Adrenal gland (tissue), 12 donors: Measurements from ENCODE around the gene ABAT. TPM values are rescaled to one million over a fixed set of nuclear protein-coding genes. Genes with fewer than 3 reads are reported as not detected.

ENCODE experiments used
- DNase-seq, 7 donors: peaks; one replicate each; pipeline ENCODE4 v3.0.0-alpha.2; 2019 to 2020
- H3K27ac ChIP-seq, 5 donors: fragments of 200-600 bp; sonication (generic) in 4 of 5; 1 replicate in 3 of 5; 2 replicates in 2 of 5; pipeline versions ENCODE4 v1.5.1 to v1.8.0; 2016 to 2020; ENCODE audit warnings: mild to moderate bottlenecking in 1 of 5
- H3K27me3 ChIP-seq: fragments of 200-600 bp; 2 replicates; pipeline ENCODE4 v1.8.0; 2021
- H3K36me3 ChIP-seq, 2 donors: fragments of 200-600 bp; replicated peaks in 1 of 2; 1 replicate in 1 of 2; 2 replicates in 1 of 2; pipeline versions ENCODE4 v1.5.1 to v1.8.0; 2018 to 2022
- H3K4me1 ChIP-seq, 2 donors: fragments of 200-600 bp; replicated peaks in 1 of 2; 1 replicate in 1 of 2; 2 replicates in 1 of 2; pipeline versions ENCODE4 v1.5.1 to v1.8.0; 2018 to 2021
- H3K4me3 ChIP-seq, 4 donors: fragments of 200-600 bp; sonication (generic) in 3 of 4; one replicate each; pipeline ENCODE4 v1.5.1; 2016 to 2018
- H3K9me3 ChIP-seq, 3 donors: fragments of 200-600 bp; sonication (generic) in 1 of 3; replicated peaks in 1 of 3; 1 replicate in 2 of 3; 2 replicates in 1 of 3; pipeline versions ENCODE4 v1.5.1 to v1.8.0; 2016 to 2021
- POLR2A ChIP-seq, 2 donors: fragments of 450-650 bp; IDR thresholded peaks; one replicate each; pipeline ENCODE4 v1.6.1; 2017; ENCODE audit warnings: antibody characterized with exemption in 2 of 2, mild to moderate bottlenecking in 2 of 2, moderate library complexity in 1 of 2
- WGBS, 4 donors: extraction: QIAGEN DNeasy Blood & Tissue Kit in 2 of 4; methylation state at CpG; one replicate each; pipeline versions ENCODE4 v1.1.5 to v1.1.7; 2013 to 2017; 5-methylcytosine and 5-hydroxymethylcytosine counted together
- intact Hi-C, 2 donors: fragments of 100-400 bp; cut with DNase I; formaldehyde crosslinking; loops; one replicate each; pipeline versions ENCODE4 v1.14.1 to v1.15.0; 2022 to 2023
- polyA plus RNA-seq, 3 donors: library from polyadenylated mRNA; stranded (reverse); fragments of 200-250 nt in 2 of 3; fragments of 350-450 nt in 1 of 3; fragmentation: Illumina TruSeq in 1 of 3; extraction: RNeasy Lipid Tissue Mini Kit (QIAGEN cat#74804) in 1 of 3; gene quantifications; one replicate each; pipeline ENCODE4 v1.2.3, GENCODE V29; 2013 to 2014
- total RNA-seq, 9 donors: library from RNA; depleted of rRNA in 4 of 9; stranded (reverse); fragments of >200 nt in 4 of 9; fragments of 120-200 nt in 1 of 9; fragmentation: NEBNext Ultra II Directional in 1 of 9; extraction: Animal tissue kit (Norgen Biotek cat#: 25700) in 1 of 9; gene quantifications; one replicate each; pipeline versions ENCODE4 v1.1.0 to v1.2.4, GENCODE V29; 2013 to 2023
- TF ChIP-seq, protein P1 (sequence below), 6 experiments: fragments of 450-650 bp in 4 of 6; fragments of 200-600 bp in 2 of 6; sonication (generic) in 1 of 6; IDR thresholded peaks; 1 replicate in 5 of 6; 2 replicates in 1 of 6; pipeline versions ENCODE4 v1.5.1 to v1.8.0; 2016 to 2021; ENCODE audit warnings: antibody characterized with exemption in 6 of 6, mild to moderate bottlenecking in 2 of 6, moderate library complexity in 1 of 6
- donor health status: healthy with polysubstance abuse.
- donor health status: Bipolar disorder and iron deficiency.
- donor health status: DM: yes; HTN: yes; CAD: no.
- donor health status: DM: no; HTN: no; CAD: no.
- donor health status: DM: no; HTN: no; CAD: no.
- donor health status: DM: yes; HTN: yes; CAD: no.

The ABAT gene
- total and polyA plus RNA-seq, 12 donors, result 12.1 to 89.2 (median 28.5) TPM

DNA sequence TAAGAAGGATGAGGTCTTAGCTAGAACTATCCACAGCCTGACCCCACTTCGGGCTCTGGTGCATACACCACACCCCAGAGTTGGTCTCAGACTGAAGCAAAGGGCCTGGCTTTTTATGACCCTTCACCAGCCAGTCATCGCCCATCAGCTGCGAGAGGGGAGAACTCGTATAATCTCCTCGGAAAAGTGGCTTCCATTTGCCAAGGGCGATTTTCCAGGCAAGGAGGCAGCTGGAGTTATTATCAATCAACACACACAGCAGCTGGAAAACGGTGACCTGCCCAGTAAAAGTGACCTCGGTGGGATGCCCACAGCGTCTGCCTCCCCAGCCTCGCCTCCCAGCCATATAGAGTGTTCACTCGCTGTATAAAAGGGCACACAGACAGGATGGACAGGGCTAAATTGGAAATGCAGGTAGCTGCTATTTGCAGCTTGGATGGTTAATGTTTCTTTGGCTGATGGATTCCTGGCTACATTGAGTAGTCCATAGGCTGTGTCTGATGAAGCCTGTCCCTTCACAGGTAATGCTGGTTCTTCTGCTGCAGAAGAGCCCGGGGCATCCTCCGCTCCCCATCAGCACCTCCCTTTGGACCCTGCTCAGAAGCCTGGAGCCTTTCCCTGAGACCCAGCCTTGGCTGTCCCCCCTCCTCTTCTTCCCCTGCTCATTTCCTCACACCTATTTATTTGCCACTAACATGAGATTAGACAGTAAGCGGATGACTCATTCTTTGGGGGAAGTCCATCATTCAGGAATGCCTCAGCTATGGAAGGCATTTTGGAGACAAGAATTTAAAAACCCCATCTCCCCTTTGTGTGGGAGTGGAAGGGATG lies 77.3 kb downstream of the ABAT start:
- peaks cover 0 to 3% of the 10 kb centered on the region in 2 donors for H3K36me3 ChIP-seq
- TF ChIP-seq, protein P1, sequence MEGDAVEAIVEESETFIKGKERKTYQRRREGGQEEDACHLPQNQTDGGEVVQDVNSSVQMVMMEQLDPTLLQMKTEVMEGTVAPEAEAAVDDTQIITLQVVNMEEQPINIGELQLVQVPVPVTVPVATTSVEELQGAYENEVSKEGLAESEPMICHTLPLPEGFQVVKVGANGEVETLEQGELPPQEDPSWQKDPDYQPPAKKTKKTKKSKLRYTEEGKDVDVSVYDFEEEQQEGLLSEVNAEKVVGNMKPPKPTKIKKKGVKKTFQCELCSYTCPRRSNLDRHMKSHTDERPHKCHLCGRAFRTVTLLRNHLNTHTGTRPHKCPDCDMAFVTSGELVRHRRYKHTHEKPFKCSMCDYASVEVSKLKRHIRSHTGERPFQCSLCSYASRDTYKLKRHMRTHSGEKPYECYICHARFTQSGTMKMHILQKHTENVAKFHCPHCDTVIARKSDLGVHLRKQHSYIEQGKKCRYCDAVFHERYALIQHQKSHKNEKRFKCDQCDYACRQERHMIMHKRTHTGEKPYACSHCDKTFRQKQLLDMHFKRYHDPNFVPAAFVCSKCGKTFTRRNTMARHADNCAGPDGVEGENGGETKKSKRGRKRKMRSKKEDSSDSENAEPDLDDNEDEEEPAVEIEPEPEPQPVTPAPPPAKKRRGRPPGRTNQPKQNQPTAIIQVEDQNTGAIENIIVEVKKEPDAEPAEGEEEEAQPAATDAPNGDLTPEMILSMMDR (IDR thresholded peaks at IDR 0.05), result no peak
- TF ChIP-seq POLR2A (IDR thresholded peaks at IDR 0.05), result no peak
- peak in 3 of 7 donors; percentile 18 to 29 (median 23) for DNase-seq
- H3K4me1 ChIP-seq, result no peaks in the 10 kb centered on the region
- H3K27ac ChIP-seq, result no peak overlapping the region
- 73 to 90% (median 83%) methylated on average over 6 to 14 of the region's 14 CpGs for WGBS, 4 donors
- H3K4me3 ChIP-seq, result no peak overlapping the region
- H3K9me3 ChIP-seq, result no peaks in the 10 kb centered on the region
- H3K27me3 ChIP-seq, result no peaks in the 10 kb centered on the region
- intact Hi-C loops, result no loop called here

DNA sequence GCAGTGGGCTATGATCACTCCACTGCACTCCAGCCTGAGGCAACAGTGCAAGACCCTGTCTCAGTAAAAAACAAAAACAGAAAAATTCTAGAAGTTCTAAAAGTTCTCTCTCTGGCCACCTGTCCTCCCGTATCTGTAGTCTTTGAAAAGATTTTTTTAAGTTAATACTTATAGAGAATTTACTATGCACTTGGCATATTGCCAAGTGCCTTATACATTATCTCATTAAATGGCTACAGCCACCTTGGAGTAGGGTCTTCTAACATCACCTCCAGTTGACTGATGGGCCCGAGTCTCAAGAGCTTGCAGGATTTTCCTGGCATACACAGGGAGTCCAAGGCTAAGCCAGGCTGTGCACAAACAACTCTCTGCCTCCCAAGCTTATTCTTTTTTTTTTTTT lies 78.3 kb downstream of the ABAT start:
- Histone ChIP-seq H3K27ac (no peak overlapping the region), H3K36me3 (peaks cover 0 to 3% of the 10 kb centered on the region in 2 donors), H3K27me3 (no peaks in the 10 kb centered on the region), H3K4me1 (no peaks in the 10 kb centered on the region), H3K4me3 (no peak overlapping the region), H3K9me3 (no peaks in the 10 kb centered on the region)
- no peak for TF ChIP-seq POLR2A (IDR thresholded peaks at IDR 0.05)
- TF ChIP-seq, protein P1 (IDR thresholded peaks at IDR 0.05), result no peak
- intact Hi-C loops, result no loop called here
- no peak for DNase-seq
- WGBS, 4 donors, result 32 to 46% (median 37%) methylated on average over 2 of the region's 2 CpGs

DNA sequence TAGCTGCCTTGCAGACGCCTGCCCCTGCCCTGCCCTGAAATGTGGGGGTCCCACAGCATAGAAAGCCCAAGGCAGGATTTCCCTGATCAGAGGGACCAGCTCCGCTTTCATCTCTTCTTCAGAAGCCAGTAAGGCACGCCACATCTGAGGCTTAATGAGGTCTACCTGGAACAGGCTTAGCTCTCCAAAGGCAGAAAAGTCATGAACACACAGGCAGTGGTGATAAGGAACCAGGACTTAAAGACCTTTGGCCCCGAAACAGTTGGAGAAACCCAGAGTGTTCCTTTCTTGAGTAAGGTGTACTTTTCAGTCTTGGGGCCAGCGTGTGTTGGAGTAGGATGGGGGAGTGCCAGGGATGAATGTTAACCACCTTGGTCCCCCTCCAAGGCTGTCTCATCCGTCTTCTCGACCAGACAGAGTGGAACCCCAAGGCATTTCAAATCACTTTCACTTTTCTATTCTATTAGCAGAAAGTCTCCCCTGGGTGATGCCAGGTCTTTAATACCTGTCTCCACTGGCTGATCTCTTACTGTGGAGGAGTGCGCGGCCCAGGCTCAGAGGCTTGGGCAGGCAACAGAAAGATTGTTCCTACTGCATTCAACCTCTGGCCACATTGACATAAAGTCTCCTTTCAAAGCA lies 79.1 kb downstream of the ABAT start:
- no peak for TF ChIP-seq POLR2A (IDR thresholded peaks at IDR 0.05)
- TF ChIP-seq, protein P1 (IDR thresholded peaks at IDR 0.05), result no peak
- 70 to 86% (median 73%) methylated on average over 8 to 9 of the region's 9 CpGs for WGBS, 4 donors
- no peak overlapping the region for H3K4me3 ChIP-seq
- no peaks in the 10 kb centered on the region for H3K27me3 ChIP-seq
- H3K36me3 ChIP-seq, result peaks cover 0 to 3% of the 10 kb centered on the region in 2 donors
- intact Hi-C loops, result no loop called here
- H3K9me3 ChIP-seq, result no peaks in the 10 kb centered on the region
- no peak for DNase-seq
- no peaks in the 10 kb centered on the region for H3K4me1 ChIP-seq
- no peak overlapping the region for H3K27ac ChIP-seq

DNA sequence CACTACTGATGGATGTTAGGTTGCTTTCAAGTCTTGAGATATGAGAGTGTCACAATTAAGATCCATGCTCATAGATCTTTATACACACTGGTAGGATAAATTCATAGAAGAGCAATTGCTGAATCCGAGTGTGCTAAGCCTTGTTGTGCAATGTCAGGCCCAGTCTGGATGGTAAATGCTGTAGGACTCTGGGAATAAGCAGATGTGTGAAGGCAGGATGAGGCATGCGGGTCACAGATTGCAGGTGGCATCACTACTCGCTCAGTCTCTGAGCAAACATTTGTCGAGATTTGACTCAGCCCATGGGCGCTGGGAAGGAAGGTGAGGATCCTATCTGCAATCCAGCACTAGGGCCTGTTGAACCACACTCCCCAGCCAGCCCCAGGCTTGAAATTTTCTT lies 82.3 kb downstream of the ABAT start:
- Histone ChIP-seq H3K36me3 (no peaks in the 10 kb centered on the region), H3K4me3 (no peak overlapping the region), H3K27ac (no peak overlapping the region), H3K27me3 (no peaks in the 10 kb centered on the region), H3K4me1 (no peaks in the 10 kb centered on the region), H3K9me3 (no peaks in the 10 kb centered on the region)
- no peak for DNase-seq
- WGBS, 4 donors, result 92 to 96% (median 93%) methylated on average over 5 of the region's 5 CpGs
- TF ChIP-seq POLR2A (IDR thresholded peaks at IDR 0.05), result no peak
- intact Hi-C loops, result no loop called here
